HepG2 (cell line): ENCODE results near the gene SNRPB2. TPM values are rescaled to one million over a fixed set of nuclear protein-coding genes. Genes with fewer than 3 reads are reported as not detected.

Source experiments
- ATAC-seq: fragments of 200-7000 bp; cut with Tn5 transposase; 3 replicates; pipeline ENCODE4 v1.9.1; 2020; ENCODE audit warnings: mild to moderate bottlenecking, moderate library complexity
- BruUV-seq: library from RNA; stranded (reverse); fragments of 400-500 nt; replicated peaks from 2 replicates; lab custom pipeline; 2021; lab: Mats Ljungman, UMichigan
- CTCF ChIA-PET: fragments of 300-600 bp; formaldehyde crosslinking; extraction: SDS; loops from one replicate; lab custom pipeline; 2021; ENCODE audit warnings: low total read pairs, inconsistent platforms, low intra/inter-chr PET ratio; lab: Yijun Ruan, JAX
- POLR2A ChIA-PET: fragments of 350-600 bp; sonication (Branson Sonifier 250); formaldehyde crosslinking; loops from one replicate; lab custom pipeline; 2020; ENCODE audit warnings: antibody characterized with exemption, inconsistent platforms; lab: Yijun Ruan, JAX
- DNase-seq: peaks from one replicate; pipeline ENCODE4 v3.0.0-alpha.2; 2015; ENCODE audit warnings: low spot score
- FAIRE-seq: peaks from 3 replicates; lab custom pipeline; 2011; peaks lifted over from hg19 to GRCh38; lab: Jason Lieb, UNC
- H2AFZ ChIP-seq: one replicate; pipeline ENCODE4 v1.6.1; 2011; ENCODE audit warnings: low read length, inconsistent platforms
- H3K27ac ChIP-seq: fragments of 300-600 bp; 3 replicates; pipeline ENCODE4 v1.8.0; 2011; ENCODE audit warnings: mixed run types, mild to moderate bottlenecking, mixed read lengths, low read length, inconsistent platforms; ENCODE audit not compliant: insufficient read depth; ENCODE audit errors: extremely low read length
- H3K27me3 ChIP-seq, 2 experiments: fragments of 200-600 bp in 1 of 2; 2 replicates in 1 of 2; 3 replicates in 1 of 2; pipeline versions ENCODE4 v1.6.0 to v1.8.0; 2011; ENCODE audit warnings: low read length in 2 of 2, mild to moderate bottlenecking in 2 of 2, moderate library complexity in 2 of 2, inconsistent platforms in 1 of 2; ENCODE audit not compliant: insufficient read depth in 2 of 2, control insufficient read depth in 1 of 2
- H3K36me3 ChIP-seq, 2 experiments: fragments of 200-600 bp in 1 of 2; replicated peaks in 1 of 2; 2 replicates in 1 of 2; 3 replicates in 1 of 2; pipeline versions ENCODE4 v1.5.1 to v1.8.0; 2011; ENCODE audit warnings: low read length in 2 of 2, inconsistent platforms in 1 of 2; ENCODE audit not compliant: insufficient read depth in 2 of 2, control insufficient read depth in 1 of 2
- H3K4me1 ChIP-seq: 2 replicates; pipeline ENCODE4 v1.5.1; 2012; ENCODE audit warnings: low read length, inconsistent platforms; ENCODE audit not compliant: insufficient read depth
- H3K4me2 ChIP-seq: 2 replicates; pipeline ENCODE4 v1.6.0; 2011; ENCODE audit warnings: low read depth, low read length, inconsistent platforms
- H3K4me3 ChIP-seq, 3 experiments: fragments of 200-600 bp in 1 of 3; sonication (generic), shearing (Covaris generic) in 1 of 3; replicated peaks in 1 of 3; 2 replicates each; pipeline ENCODE4 v1.5.1; 2011 to 2016; ENCODE audit warnings: low read length in 3 of 3, inconsistent platforms in 2 of 3, low read depth in 2 of 3, mild to moderate bottlenecking in 2 of 3, control low read depth in 1 of 3, mixed read lengths in 1 of 3; ENCODE audit not compliant: insufficient read depth in 1 of 3
- H3K79me2 ChIP-seq: one replicate; pipeline ENCODE4 v1.6.1; 2011; ENCODE audit warnings: low read length, inconsistent platforms; ENCODE audit not compliant: insufficient read depth
- H3K9ac ChIP-seq: 2 replicates; pipeline ENCODE4 v1.6.0; 2011; ENCODE audit warnings: mild to moderate bottlenecking, low read depth, low read length, inconsistent platforms; ENCODE audit not compliant: insufficient read depth
- H3K9me3 ChIP-seq: 2 replicates; pipeline ENCODE4 v1.5.1; 2012; ENCODE audit warnings: mild to moderate bottlenecking, low read length
- H4K20me1 ChIP-seq: 2 replicates; pipeline ENCODE4 v1.6.0; 2011; ENCODE audit warnings: inconsistent platforms, mild to moderate bottlenecking, low read length, moderate library complexity; ENCODE audit not compliant: insufficient read depth
- ASH2L ChIP-seq: fragments of 300-600, 200-600 bp; sonication (generic); IDR thresholded peaks from 2 replicates; pipeline ENCODE4 v1.7.0; 2017; ENCODE audit warnings: low read depth, mild to moderate bottlenecking, moderate library complexity, mixed read lengths, low read length; ENCODE audit not compliant: insufficient read length
- CCAR2 ChIP-seq: fragments of 200-400 bp; formaldehyde crosslinking; optimal IDR thresholded peaks from 2 replicates; pipeline ENCODE3; 2018; ENCODE audit warnings: low read depth, mild to moderate bottlenecking, low read length, moderate library complexity
- CSRNP2 ChIP-seq: sonication (generic); formaldehyde crosslinking; conservative IDR thresholded peaks from 2 replicates; pipeline ENCODE4 v1.8.0; 2022; ENCODE audit warnings: low read depth, missing genetic modification reagents
- HNF1B ChIP-seq: sonication (generic); formaldehyde crosslinking; IDR thresholded peaks from 2 replicates; pipeline ENCODE4 v1.5.1; 2020; ENCODE audit warnings: mild to moderate bottlenecking, moderate library complexity, missing genetic modification reagents
- PHF20 ChIP-seq: sonication (generic); formaldehyde crosslinking; IDR thresholded peaks from 2 replicates; pipeline ENCODE4 v1.5.0; 2020; ENCODE audit warnings: mild to moderate bottlenecking, missing genetic modification reagents
- SIN3B ChIP-seq: fragments of 150-350 bp; IDR thresholded peaks from 2 replicates; pipeline ENCODE4 v1.6.1; 2014; ENCODE audit warnings: low read length
- STAT5B ChIP-seq: sonication (generic); formaldehyde crosslinking; IDR thresholded peaks from 2 replicates; pipeline ENCODE4 v1.4.0; 2020; ENCODE audit warnings: missing genetic modification reagents
- ZBTB4 ChIP-seq: sonication (generic); formaldehyde crosslinking; IDR thresholded peaks from 2 replicates; pipeline ENCODE4 v1.4.0; 2020; ENCODE audit warnings: missing genetic modification reagents, mild to moderate bottlenecking, borderline replicate concordance
- ZBTB7A ChIP-seq: sonication (generic); formaldehyde crosslinking; IDR thresholded peaks from 2 replicates; pipeline ENCODE4 v1.8.0; 2022; ENCODE audit warnings: mild to moderate bottlenecking, missing genetic modification reagents
- ZNF343 ChIP-seq: sonication (generic); formaldehyde crosslinking; IDR thresholded peaks from 2 replicates; pipeline ENCODE4 v1.4.0; 2020; ENCODE audit warnings: mild to moderate bottlenecking, missing genetic modification reagents
- ZNF563 ChIP-seq: sonication (generic); formaldehyde crosslinking; IDR thresholded peaks from 2 replicates; pipeline ENCODE4 v1.8.0; 2022; ENCODE audit warnings: mild to moderate bottlenecking, moderate library complexity, missing genetic modification reagents
- ZSCAN20 ChIP-seq: sonication (generic); formaldehyde crosslinking; IDR thresholded peaks from 2 replicates; pipeline ENCODE4 v1.4.0; 2020; ENCODE audit warnings: missing genetic modification reagents, mild to moderate bottlenecking, borderline replicate concordance
- WGBS: methylation state at CpG from one replicate; pipeline ENCODE4 v1.1.6; 2017; ENCODE audit warnings: low lambda C conversion rate; 5-methylcytosine and 5-hydroxymethylcytosine counted together
- in situ Hi-C: cut with HindIII; loops from 2 replicates; pipeline ENCODE4 v1.10.0; 2017; ENCODE audit warnings: low pct_unique_long_range_greater_than_20kb; ENCODE audit not compliant: extremely low pct_ligation_motif_present
- intact Hi-C: fragments of 100-400 bp; cut with micrococcal nuclease; formaldehyde crosslinking; loops from one replicate; pipeline ENCODE4 v1.10.0; 2022; ENCODE audit not compliant: unreplicated experiment
- polyA plus RNA-seq, 8 experiments: library from polyadenylated mRNA; depleted of rRNA in 3 of 8; stranded (reverse) in 7 of 8; unstranded in 1 of 8; fragments of >200 nt; fragmentation: Illumina TruSeq in 4 of 8; extraction: Trizol in 4 of 8; gene quantifications; 2 replicates each; pipeline versions ENCODE4 v1.2.1 to v1.2.3, GENCODE V29; 2011 to 2016; ENCODE audit warnings: low read depth in 4 of 8, missing spikeins in 1 of 8, mixed read lengths in 1 of 8; ENCODE audit not compliant: insufficient read depth in 1 of 8
- total RNA-seq, 5 experiments: library from RNA; depleted of rRNA; stranded (reverse); fragments of >200 nt; fragmentation: Illumina TruSeq; extraction: Trizol; gene quantifications; 2 replicates each; pipeline ENCODE4 v1.2.3, GENCODE V29; 2016; ENCODE audit warnings: low read depth in 1 of 5

The SNRPB2 gene
- total and polyA plus RNA-seq, 2 of the 13 experiments (the other 11 are each of a cell fraction or from before 2014, with no cell fraction given), result 107 to 204 TPM

GRCh38 chr20:16703570-16703969 is 26.3 kb upstream of the SNRPB2 start:
- in situ Hi-C loops, result no loop called here
- ATAC-seq (no peak), FAIRE-seq (no peak), DNase-seq (no peak)
- Histone ChIP-seq H3K9ac (no peak overlapping the region), H3K36me3 (no peaks in the 10 kb centered on the region), H3K9me3 (peaks cover 14% of the 10 kb centered on the region), H3K4me3 (no peak overlapping the region), H2AFZ (no peak overlapping the region), H3K27ac (no peak overlapping the region), H3K79me2 (no peaks in the 10 kb centered on the region), H3K27me3 (peaks cover 0 to 14% of the 10 kb centered on the region in 2 experiments; a peak in 3 of 5 replicates), H4K20me1 (no peaks in the 10 kb centered on the region), H3K4me1 (no peaks in the 10 kb centered on the region), H3K4me2 (no peak overlapping the region)
- ChIA-PET POLR2A (no interaction called here), CTCF (interaction anchor here (1.4 kb wide), 1 partner anchor 57 kb away, joined by 4 read pairs; no protein-coding TSS in a partner anchor)
- TF ChIP-seq ZSCAN20 (CRISPR knock-in tag) (no peak), CCAR2 (no peak)
- intact Hi-C loops, result no loop called here
- WGBS, result 12% methylated on average over 4 of the region's 4 CpGs
- no TSS peak for BruUV-seq

GRCh38 chr20:16707674-16708073 is 22.2 kb upstream of the SNRPB2 start:
- no peaks in the 10 kb centered on the region for H3K36me3 ChIP-seq
- in situ Hi-C loops, result no loop called here
- ChIA-PET POLR2A (no interaction called here), CTCF (no interaction called here)
- H3K27ac ChIP-seq, result no peak overlapping the region
- H3K27me3 ChIP-seq, result peaks cover 5 to 8% of the 10 kb centered on the region in 2 experiments; a peak in 3 of 5 replicates
- peaks cover 14% of the 10 kb centered on the region for H3K9me3 ChIP-seq
- H4K20me1 ChIP-seq, result no peaks in the 10 kb centered on the region
- no peak overlapping the region for H3K4me2 ChIP-seq
- H2AFZ ChIP-seq, result no peak overlapping the region
- DNase-seq (no peak), FAIRE-seq (no peak), ATAC-seq (no peak)
- intact Hi-C loops, result no loop called here
- no TSS peak for BruUV-seq
- H3K9ac ChIP-seq, result no peak overlapping the region
- H3K4me1 ChIP-seq, result peaks cover 12% of the 10 kb centered on the region
- WGBS, result 22% methylated on average over 3 of the region's 3 CpGs
- no peak overlapping the region for H3K4me3 ChIP-seq
- no peaks in the 10 kb centered on the region for H3K79me2 ChIP-seq
- TF ChIP-seq STAT5B (CRISPR knock-in tag) (no peak), CSRNP2 (CRISPR knock-in tag) (no peak), ASH2L (no peak), ZNF343 (no peak), ZBTB4 (CRISPR knock-in tag) (no peak), ZBTB7A (no peak), SIN3B (no peak), ZNF563 (CRISPR knock-in tag) (no peak), HNF1B (CRISPR knock-in tag) (no peak), PHF20 (CRISPR knock-in tag) (no peak)
